ENCODE measurements around the gene CCDC13.

Gene CCDC13

DNA sequence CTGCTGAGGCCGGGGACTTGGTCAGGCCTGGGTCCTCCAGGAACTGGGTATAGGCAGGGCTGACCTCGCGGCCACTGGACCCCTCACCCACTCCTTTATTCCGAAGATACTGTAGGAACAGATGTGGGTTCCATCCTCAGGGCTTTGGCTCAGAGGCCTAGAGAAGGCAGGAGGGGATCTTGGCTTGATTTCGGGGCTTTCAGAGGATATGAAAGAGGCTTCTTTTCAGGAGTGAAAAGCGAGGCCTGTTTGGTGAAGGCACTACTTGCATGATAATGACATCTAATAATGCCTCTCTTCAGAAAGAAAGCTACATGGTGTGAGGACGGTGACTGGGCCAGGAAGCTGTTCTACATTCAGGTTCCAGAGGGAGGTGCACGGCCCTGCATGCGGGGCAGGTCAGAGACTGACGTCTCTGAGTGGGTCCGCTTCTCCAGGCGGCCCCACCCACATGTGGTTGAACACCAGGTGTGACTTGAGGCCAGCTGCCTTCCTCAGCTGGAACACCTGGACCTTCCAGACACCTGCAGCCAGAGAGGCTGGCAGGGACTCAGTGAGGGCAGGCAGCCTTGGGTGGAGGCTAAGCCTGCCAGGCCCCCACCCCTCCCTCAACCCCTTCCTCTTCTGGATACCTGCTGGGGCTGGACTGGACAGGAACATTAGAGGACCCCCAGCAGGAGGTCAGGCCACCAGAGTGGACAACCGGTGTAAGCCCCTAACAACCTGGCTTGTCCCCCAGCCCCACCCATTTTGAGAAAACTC lies 39.4 kb downstream of the CCDC13 start:
- DNase-seq (ENCODE audit: low spot score): no peak

- no peak for DNase-seq (ENCODE audit: low spot score)
Observed at GRCh38 chr3:42732829-42733459, 40.1 kb downstream of the CCDC13 start.

GRCh38 chr3:42732196-42732828 lies 40.7 kb downstream of the CCDC13 start:
- no peak for DNase-seq (ENCODE audit: low spot score)

GRCh38 chr3:42731476-42732195 lies 41.4 kb downstream of the CCDC13 start:
- DNase-seq (ENCODE audit: low spot score): no peak

DNA sequence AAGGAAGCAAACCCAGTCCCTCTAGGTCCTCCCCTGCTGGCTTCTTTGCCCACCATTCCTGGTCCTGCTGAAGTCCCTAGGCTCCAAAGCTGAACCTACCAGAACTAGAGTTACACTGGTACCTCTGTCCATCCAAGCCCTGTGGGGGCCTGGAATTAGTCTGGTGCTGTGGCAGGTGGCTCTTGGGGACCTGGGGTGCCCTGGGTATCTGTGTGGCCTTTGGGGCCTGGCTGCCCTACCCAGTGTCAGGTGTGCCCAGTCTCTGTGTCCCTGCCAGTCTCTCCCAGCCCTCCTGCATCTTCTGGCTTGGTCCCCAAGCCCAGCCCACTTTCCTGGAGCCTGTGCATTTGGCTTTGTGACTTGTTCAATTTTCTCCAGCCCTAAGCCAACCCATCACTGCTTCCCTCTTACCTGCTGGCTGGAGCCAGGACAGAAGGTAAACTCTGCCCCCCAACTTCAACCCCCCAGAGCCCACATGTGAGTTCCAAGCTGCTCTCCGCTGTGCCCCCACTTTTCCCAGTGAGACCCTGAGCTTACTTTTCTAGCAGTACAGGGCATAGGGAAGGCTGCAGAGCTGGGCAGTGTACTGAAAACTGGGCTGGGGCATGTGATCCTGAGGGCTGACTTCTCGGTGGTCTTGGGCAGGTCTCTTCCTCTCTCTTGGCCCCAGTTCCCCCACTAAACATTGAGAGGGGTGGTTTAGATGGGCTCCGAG lies 42.2 kb downstream of the CCDC13 start:
- no peak for DNase-seq (ENCODE audit: low spot score)

DNA sequence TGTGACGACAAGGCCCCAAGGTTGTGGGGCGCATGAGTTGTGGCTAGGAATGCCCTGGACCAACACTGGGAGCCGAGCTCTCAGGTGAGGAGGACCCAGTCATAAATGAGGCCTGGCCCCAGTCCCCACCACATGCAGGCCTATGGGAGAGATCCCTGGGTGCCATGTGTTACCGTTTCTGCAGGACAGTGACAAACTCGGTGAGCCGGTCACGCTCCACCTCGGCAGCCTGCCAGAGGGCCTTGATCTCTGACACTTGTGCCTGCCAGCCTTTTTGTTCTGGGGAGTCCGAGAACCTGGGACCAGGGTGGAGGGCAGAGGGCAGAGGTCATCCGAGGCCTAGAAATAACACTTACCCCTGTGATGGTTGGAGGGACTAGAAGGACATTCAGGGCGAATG lies 42.8 kb downstream of the CCDC13 start:
- no peak for DNase-seq (ENCODE audit: low spot score)

DNA sequence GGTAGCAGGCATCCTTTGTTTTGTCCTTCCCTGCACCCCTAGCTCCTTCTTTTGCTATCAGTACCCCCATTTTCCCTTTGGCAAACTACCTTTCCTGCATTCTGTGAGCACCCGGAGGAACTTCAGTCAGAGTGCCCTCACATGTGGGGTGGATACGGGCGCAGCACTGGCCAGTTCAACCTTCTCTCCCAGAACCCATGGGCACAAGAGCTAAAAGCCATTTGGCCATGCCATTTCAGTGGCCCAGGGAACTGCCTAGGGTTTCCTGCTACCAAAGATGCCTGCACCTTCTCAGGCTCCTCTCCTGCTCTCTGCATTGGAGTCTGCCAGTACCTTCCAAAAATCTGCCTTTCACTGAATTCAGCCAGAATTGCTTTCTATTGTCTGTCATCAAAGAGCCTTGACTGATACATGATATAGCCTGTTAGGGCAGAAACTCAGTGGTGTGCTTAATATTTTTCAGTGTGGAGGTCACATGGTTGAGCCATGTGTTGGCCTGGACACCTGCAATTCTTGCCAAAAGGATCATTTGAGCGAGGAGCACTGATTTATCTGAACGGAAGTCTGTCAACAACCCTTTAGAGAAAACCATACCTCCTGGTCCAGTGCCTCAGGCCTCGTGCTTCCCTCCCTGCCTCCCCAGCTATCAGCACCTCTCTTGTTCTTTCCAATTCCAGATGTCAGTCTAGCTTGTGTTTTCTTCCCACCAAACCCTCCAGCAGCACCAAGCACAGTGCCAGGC lies 43.5 kb downstream of the CCDC13 start:
- no peak for DNase-seq (ENCODE audit: low spot score)

DNA sequence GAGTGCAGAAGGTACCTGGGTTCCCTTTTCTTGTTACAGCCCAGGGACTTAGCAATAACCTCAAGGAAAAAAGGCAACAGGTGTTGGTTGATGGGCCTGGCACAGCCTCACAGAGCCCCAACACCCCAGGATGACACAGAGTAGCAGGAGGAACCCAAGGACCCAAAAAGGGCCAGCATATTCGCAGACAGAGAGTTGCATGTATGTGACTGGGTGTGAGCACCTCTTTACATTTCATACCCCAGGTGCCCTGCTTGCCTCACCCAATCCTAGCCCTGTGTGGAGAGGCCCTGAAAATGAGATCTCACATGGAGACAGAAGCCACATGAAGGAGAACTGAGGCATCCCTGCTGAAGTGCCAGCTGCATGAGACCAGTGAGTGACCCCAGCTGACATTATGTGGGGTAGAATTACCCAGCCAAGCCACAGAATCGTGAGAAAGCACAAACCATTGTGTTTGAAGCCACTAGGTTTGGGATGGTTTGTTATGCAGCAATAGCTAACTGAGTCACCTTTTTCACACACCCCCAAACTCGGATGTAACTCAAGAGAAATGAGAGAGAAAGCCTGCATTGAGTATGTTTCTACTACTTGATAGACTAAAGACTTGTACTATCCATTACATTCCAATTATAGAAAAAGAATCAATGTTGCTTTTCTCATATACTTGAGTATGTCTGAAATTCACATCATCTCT lies 44.2 kb downstream of the CCDC13 start:
- DNase-seq (ENCODE audit: low spot score): no peak

GRCh38 chr3:42728056-42728455 lies 45.0 kb downstream of the CCDC13 start:
- DNase-seq (ENCODE audit: low spot score): no peak

GRCh38 chr3:42725454-42725853 lies 47.6 kb downstream of the CCDC13 start:
- DNase-seq (ENCODE audit: low spot score): no peak

DNA sequence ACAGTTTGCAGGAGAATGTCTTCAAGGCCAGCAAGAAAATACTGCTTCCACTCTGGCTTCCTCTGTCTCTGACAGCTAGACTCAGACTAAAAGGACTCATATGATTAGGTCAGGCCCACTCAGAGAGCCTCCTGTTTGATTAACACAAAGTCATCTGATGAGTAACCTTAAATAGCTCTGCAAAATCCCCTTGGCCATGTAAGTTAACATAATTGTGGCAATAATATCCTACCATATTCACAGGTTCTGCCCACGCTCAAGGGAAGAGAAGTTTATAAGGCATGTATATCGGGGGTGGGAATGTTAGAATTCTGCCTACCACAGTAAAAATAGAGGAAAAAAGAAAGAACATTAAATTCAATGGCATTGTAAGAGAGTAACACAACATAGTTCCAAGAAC lies 49.8 kb downstream of the CCDC13 start:
- no peak for DNase-seq (ENCODE audit: low spot score)

All from hematopoietic multipotent progenitor cell treated with erythropoietin and hydrocortisone succinate and interleukin-3 and kit ligand, for 15 days (in vitro differentiated cells).